SIG-M5 treated with dmso at 0.1 percent for 504 hours (cell line): ENCODE measurements around the gene PAGE2.
"Not testable (repeated sequence)": the region's sequence is repeated elsewhere in the genome, so short reads cannot be mapped to it uniquely, and the experiment has no call there.

Experiments used
- DNase-seq: peaks from one replicate; lab custom pipeline; 2025; ENCODE audit not compliant: unreplicated experiment; lab: John Stamatoyannopoulos, UW

The PAGE2 gene

DNA sequence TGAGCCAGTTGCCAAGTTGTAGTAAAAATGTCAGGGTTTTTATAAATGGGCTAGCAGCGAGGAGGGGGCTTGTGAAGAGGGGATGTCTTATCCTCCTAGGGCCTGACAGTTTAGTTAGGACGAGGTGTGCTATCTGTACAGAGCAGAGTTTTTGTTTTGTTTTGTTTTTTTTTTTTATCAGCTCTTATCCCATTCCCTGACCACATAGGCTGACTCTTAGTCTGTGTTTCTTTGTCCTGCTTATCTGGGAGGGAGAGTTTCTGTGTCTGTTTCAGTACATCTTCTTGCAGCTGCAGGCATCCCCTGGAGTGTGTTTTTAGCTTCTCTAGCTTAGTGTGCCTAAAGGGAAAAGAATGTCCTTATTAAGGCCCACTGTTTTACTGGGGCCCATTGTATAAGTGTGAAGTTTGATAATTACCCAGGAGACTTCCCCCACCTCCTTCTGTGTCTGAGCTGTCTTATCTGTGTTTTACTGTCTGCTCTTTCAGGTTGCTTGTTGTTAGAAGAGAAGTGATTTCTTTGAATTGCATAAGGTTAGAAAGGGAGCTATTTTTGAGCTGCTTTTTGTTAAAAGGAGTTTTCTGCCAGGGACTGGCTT is 32.0 kb downstream of the PAGE2 start:
- DNase-seq: no peak

DNA sequence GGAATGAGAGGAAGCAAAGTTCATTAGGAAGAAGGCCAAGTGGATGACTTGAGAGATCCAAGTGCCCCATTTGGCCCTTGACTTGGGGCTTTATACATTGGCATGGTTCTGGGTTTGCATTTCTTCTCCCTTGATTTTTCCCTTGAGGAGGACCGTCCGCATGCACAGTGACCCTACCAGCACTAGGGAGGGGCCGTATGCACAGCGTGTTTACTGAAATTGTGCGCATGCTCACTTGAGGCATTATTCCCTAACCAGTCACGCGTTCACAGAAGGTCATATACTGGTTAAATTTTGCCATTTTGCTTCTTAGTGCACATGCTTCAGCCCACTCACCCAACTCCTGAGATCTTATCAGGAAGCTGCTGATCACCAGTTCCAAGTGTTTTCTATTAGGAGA is 35.1 kb downstream of the PAGE2 start:
- no peak for DNase-seq

DNA sequence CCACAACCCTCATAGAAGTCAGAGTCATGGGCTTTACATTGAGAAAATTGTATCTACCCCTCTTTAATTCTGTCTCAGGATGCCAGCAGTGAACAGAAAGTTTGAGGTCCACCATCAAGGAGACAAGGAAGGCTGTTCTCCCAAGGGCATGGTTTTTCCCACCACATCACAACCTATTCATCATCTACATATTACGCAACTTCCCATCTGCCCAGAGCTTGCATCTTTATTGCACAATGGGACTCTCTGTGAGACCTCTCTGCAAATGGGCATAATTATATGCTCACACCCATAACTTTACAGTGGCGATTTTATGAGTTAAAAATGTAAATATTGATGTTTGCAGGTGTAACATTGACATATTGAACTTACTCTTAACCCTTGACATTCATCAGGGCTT is 38.9 kb downstream of the PAGE2 start:
- peak; percentile 55 for DNase-seq

DNA sequence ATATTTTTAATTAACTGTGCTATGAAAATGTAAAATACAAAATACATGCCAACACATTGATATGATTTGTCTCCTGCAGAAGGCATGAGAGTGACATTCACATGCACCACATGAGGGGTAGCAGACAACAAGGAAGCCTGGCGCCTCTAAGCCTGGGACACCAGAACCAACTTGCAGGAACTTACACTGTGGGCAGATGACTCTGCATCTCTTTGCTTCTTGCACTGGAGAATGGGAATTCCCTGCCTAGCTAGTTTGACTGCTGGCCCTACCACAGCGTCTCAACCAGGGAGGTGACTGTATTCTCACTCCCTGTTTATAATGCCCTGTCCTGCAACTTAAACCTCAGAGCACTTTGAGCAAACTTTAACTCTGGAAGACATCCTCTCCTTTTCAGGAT is 40.5 kb downstream of the PAGE2 start:
- no peak for DNase-seq

DNA sequence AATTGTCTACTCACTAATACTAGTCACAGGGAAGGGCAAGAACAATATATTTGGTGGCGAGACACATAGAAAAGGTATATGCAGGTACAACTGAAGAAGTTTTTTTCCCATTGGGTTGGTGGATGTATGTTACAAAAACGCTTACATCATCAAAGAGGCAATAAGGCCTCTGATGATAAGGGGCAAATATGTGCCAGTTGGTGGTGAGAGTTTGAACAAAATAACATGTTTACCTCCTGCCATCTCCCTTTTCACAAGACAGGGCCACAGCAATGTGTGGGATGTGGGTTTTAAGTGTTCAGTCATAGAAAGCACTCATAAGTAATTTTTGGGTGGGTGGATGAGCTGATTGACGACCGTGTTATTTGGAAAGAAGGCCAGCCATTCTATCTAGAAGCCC is 41.7 kb downstream of the PAGE2 start:
- DNase-seq: no peak

DNA sequence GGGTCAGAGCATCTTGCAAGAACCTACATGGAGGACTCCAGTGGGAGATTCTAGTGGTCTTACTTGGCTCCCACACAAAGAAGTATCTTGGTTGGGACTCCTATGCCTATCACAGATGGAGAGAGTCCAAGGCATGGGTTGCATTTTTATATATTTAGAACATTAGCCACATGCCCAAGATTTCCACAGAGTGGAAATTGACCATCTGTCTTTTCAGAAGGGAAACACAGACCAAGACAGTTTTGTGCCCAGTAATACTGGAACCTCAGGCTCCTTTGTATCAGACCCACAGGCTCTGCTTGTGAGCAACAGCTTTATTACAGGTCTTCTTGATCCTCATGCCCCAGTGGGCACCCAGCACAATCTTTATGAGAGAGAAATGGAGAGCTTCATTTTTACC is 43.6 kb downstream of the PAGE2 start:
- DNase-seq: no peak

DNA sequence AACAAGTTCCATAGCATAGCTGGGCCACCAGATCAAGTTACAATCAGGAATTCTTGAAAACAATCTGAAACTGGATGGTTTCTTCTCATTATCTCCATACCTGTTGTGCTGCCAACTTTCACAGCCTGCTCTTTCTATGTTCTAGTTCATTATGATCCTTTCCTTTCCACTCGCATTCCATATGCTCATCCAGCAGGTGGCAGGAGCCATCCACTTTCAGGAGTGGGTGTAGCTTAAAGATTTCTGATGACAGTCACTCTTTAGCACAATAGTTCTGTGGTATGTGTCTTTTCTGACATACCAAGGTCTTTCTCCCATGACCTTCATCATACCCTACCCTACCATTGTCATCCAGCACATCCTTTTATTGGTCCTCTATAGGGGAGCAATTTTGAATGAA is 46.4 kb downstream of the PAGE2 start:
- DNase-seq: peak; percentile 3

DNA sequence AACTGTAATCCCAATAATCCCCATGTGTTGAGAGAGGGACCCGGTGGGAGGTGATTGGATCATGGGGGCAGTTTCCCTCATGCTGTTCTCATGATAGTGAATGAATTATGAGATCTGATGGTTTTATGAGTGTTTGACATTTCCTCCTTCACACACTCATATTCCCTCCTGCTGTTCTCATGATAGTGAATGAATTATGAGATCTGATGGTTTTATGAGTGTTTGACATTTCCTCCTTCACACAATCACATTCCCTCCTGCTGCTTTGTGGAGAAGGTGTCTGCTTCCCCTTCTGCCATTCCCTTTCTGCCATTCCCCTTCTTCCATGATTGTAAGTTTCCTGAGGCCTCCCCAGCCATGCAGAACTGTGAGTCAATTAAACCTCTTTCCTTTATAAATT is 52.0 kb downstream of the PAGE2 start:
- not testable (repeated sequence) for DNase-seq
